Adipose tissue (tissue), 3 donors: ENCODE measurements around the gene USP19. TPM values are rescaled to one million over a fixed set of nuclear protein-coding genes. Genes with fewer than 3 reads are reported as not detected.

Experiments used
- H3K27ac ChIP-seq: one replicate; pipeline ENCODE4 v1.5.1; 2013; ENCODE audit warnings: low read depth, low read length
- WGBS, 3 donors: extraction: QIAGEN DNeasy Blood & Tissue Kit; methylation state at CpG; one replicate each; pipeline ENCODE4 v1.1.7; 2013; 5-methylcytosine and 5-hydroxymethylcytosine counted together
- polyA plus RNA-seq, 3 donors: library from polyadenylated mRNA; stranded (reverse); fragments of 200-250 nt; gene quantifications; one replicate each; pipeline ENCODE4 v1.2.3, GENCODE V29; 2013
- donor health status: healthy with polysubstance abuse.
- donor health status: Bipolar disorder and iron deficiency.
- donor health status: healthy.

Gene USP19
- polyA plus RNA-seq = 10 to 100 TPM; 17.6 to 29.8 (median 19.3) TPM

- WGBS, 3 donors = 1% methylated on average over 64 to 70 of the region's 70 CpGs
These were observed at the start of gene USP19 for GRCh38 chr3:49120438-49121131. Gene USP19, minus strand, starts transcription at chr3:49120823. Its CDS starts 1,678 bp downstream, at chr3:49119145.

GRCh38 chr3:49166752-49167556 lies 46.3 kb upstream of the USP19 start:
- H3K27ac ChIP-seq = no peak overlapping the region
- WGBS, 3 donors = 86 to 91% (median 88%) methylated on average over 6 of the region's 6 CpGs

More at GRCh38 chr3:49120438-49121131, at the start of gene USP19:
- H3K27ac ChIP-seq = peak within 1 kb of the TSS; percentile 6

- 4 to 5% (median 4%) methylated on average over 58 to 69 of the region's 69 CpGs for WGBS, 3 donors
- H3K27ac ChIP-seq = no peak within 1 kb of the TSS
These were observed 45.4 kb upstream of the USP19 start, which contains the start of gene CCDC71 for GRCh38 chr3:49165771-49166751. Gene CCDC71, minus strand, starts transcription at chr3:49166331. Its CDS starts 2,123 bp downstream, at chr3:49164208.

GRCh38 chr3:49164983-49165720 lies 44.5 kb upstream of the USP19 start:
- 22 to 47% (median 41%) methylated on average over 6 of the region's 6 CpGs for WGBS, 3 donors
- H3K27ac ChIP-seq = no peak overlapping the region

- 91 to 92% (median 92%) methylated on average over 8 of the region's 8 CpGs for WGBS, 3 donors
- H3K27ac ChIP-seq = no peak overlapping the region
These were observed 43.0 kb upstream of the USP19 start for GRCh38 chr3:49163609-49164008.

- WGBS, 3 donors = 92 to 94% (median 93%) methylated on average over 21 of the region's 21 CpGs
- H3K27ac ChIP-seq = no peak overlapping the region
These were observed 42.3 kb upstream of the USP19 start for GRCh38 chr3:49162751-49163419.

GRCh38 chr3:49161808-49162530 lies 41.3 kb upstream of the USP19 start:
- no peak overlapping the region for H3K27ac ChIP-seq
- WGBS, 3 donors = 60 to 89% (median 69%) methylated on average over 3 of the region's 3 CpGs

- 96 to 98% (median 98%) methylated on average over 2 of the region's 2 CpGs for WGBS, 3 donors
- no peak overlapping the region for H3K27ac ChIP-seq
These were observed 40.6 kb upstream of the USP19 start for GRCh38 chr3:49161197-49161596.

GRCh38 chr3:49158792-49159191 lies 38.2 kb upstream of the USP19 start:
- WGBS, 3 donors = 72 to 76% (median 76%) methylated on average over 2 of the region's 2 CpGs
- no peak overlapping the region for H3K27ac ChIP-seq

- WGBS, 3 donors = 56 to 69% (median 66%) methylated on average over 5 of the region's 5 CpGs
- no peak overlapping the region for H3K27ac ChIP-seq
These were observed 37.6 kb upstream of the USP19 start for GRCh38 chr3:49158103-49158709.

GRCh38 chr3:49157289-49157688 lies 36.7 kb upstream of the USP19 start:
- 56 to 79% (median 75%) methylated on average over 1 of the region's 1 CpG for WGBS, 3 donors

GRCh38 chr3:49153349-49153912 lies 32.8 kb upstream of the USP19 start:
- no peak overlapping the region for H3K27ac ChIP-seq
- WGBS, 3 donors = 86 to 88% (median 88%) methylated on average over 3 of the region's 3 CpGs

More at GRCh38 chr3:49157289-49157688, 36.7 kb upstream of the USP19 start:
- H3K27ac ChIP-seq = no peak overlapping the region

GRCh38 chr3:49151610-49152009 lies 31.0 kb upstream of the USP19 start:
- H3K27ac ChIP-seq = no peak overlapping the region
- 78 to 97% (median 94%) methylated on average over 2 of the region's 2 CpGs for WGBS, 3 donors

- no peak overlapping the region for H3K27ac ChIP-seq
- 57 to 75% (median 62%) methylated on average over 5 of the region's 5 CpGs for WGBS, 3 donors
These were observed 27.5 kb upstream of the USP19 start for GRCh38 chr3:49148159-49148558.

GRCh38 chr3:49140080-49140479 lies 19.5 kb upstream of the USP19 start:
- 67 to 75% (median 75%) methylated on average over 3 of the region's 3 CpGs for WGBS, 3 donors
- H3K27ac ChIP-seq = no peak overlapping the region

- 79 to 90% (median 85%) methylated on average over 4 of the region's 4 CpGs for WGBS, 3 donors
- no peak overlapping the region for H3K27ac ChIP-seq
These were observed 14.9 kb upstream of the USP19 start for GRCh38 chr3:49135499-49135898.
